Keratinocyte (primary cell): ENCODE data around the gene VPS37B.

ENCODE experiments used
- CTCF ChIP-seq, 3 experiments: IDR thresholded peaks in 1 of 3; conservative IDR thresholded peaks in 1 of 3; optimal IDR thresholded peaks in 1 of 3; 2 replicates in 2 of 3; 3 replicates in 1 of 3; pipeline versions ENCODE3 to v1.5.1; 2011; ENCODE audit warnings: low read length in 3 of 3, mild to moderate bottlenecking in 3 of 3, moderate library complexity in 2 of 3, control low read depth in 1 of 3, inconsistent platforms in 1 of 3; ENCODE audit not compliant: insufficient read depth in 2 of 3; ENCODE audit errors: extremely low read depth in 1 of 3
- EZH2 ChIP-seq: IDR thresholded peaks from one replicate; pipeline ENCODE4 v1.6.1; 2012; ENCODE audit warnings: inconsistent platforms, mild to moderate bottlenecking, low read length, moderate library complexity

GRCh38 chr12:122844366-122844971, 51.5 kb downstream of the VPS37B start:
- TF ChIP-seq CTCF (optimal IDR thresholded peaks at IDR 0.05 in 1 of 3, IDR thresholded peaks at IDR 0.05 in 1 of 3, conservative IDR thresholded peaks at IDR 0.05 in 1 of 3; ENCODE audit: extremely low read depth in 1 of 3, insufficient read depth in 2 of 3, low read length in 3 of 3) (no peak), EZH2 (no peak)
